ENCODE data around the gene HOMER1.
A peak's percentile ranks its signal among the peaks of the same experiment; 100 is the strongest.

Gene HOMER1

DNA sequence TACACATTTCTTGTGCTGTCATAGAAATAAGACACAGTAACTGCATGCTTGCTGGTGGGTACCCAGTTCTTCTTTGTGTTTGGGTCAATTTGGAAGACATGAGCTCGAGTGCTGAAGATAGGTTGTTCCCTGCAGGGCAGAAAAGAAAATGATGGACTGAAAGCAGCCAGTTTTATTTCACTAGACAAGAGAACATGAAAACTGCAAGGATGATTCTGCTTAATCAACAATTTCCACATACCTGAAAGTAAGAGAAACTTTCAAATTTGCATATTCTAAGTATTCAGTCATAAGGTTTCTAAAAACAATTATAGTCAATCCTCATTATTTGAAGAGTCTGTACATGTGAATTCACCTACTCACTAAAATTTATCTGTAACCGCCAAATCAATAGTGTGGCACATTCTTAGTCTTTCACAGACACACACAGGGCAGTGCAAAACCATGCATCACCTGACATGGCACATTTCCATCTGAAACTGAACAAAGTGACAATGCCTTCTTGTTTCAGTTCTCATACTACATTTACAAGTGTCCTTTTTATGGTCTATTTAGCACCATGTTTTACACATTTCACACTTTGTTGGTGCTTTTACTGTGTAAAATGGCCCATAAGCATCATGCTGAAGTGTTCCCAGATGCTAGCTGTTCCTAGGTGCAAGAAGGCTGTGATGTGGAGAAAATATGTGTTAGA is 56.9 kb downstream of the HOMER1 start:
- TF ChIP-seq, protein P1, sequence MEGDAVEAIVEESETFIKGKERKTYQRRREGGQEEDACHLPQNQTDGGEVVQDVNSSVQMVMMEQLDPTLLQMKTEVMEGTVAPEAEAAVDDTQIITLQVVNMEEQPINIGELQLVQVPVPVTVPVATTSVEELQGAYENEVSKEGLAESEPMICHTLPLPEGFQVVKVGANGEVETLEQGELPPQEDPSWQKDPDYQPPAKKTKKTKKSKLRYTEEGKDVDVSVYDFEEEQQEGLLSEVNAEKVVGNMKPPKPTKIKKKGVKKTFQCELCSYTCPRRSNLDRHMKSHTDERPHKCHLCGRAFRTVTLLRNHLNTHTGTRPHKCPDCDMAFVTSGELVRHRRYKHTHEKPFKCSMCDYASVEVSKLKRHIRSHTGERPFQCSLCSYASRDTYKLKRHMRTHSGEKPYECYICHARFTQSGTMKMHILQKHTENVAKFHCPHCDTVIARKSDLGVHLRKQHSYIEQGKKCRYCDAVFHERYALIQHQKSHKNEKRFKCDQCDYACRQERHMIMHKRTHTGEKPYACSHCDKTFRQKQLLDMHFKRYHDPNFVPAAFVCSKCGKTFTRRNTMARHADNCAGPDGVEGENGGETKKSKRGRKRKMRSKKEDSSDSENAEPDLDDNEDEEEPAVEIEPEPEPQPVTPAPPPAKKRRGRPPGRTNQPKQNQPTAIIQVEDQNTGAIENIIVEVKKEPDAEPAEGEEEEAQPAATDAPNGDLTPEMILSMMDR (IDR thresholded peaks at IDR 0.05; ENCODE audit: insufficient read depth, missing control alignments): no peak
- FAIRE-seq: peak; percentile 29

DNA sequence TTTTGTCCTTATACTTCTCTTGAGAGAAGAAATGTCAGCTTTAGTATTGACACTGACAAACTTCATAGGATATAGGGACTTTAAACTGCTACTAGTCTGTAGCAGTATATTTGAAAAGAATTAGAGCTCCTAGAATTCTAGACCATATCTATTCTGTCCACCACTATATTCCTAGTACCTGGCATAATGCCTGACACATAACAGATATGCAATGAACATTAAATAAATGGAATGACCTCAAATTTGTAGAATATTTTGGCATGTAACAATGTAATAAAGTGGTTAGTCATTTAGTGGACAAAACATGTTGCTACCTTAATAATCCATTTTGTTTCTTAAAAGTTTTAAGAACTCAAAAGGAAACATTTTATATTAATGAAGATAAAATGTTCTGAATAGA is 57.5 kb downstream of the HOMER1 start:
- no peak for FAIRE-seq
- TF ChIP-seq, protein P1 (IDR thresholded peaks at IDR 0.05; ENCODE audit: insufficient read depth, missing control alignments): no peak
- no peak for DNase-seq (ENCODE audit: insufficient read length, low spot score)

More for the DNA sequence above, 56.9 kb downstream of the HOMER1 start:
- no peak for DNase-seq (ENCODE audit: insufficient read length, low spot score)

DNA sequence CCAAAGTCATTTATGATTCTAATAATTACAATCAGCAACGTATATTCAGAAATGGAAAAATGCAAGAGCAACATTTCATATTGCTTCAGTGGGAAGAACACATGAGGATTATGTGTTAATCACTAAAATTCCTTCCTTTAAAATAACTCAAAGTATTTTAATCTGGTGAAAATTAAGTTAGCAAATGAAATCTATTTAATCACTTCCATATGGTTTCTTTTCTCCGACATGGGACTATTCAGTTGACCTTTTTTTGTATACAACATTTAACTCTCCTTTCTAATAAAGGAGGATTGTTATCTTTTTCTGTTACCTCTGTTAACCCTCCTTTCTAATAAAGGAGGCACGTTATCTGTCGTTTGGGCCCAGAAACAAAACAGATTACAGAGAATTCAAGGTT is 59.9 kb downstream of the HOMER1 start:
- TF ChIP-seq, protein P1 (IDR thresholded peaks at IDR 0.05; ENCODE audit: insufficient read depth, missing control alignments): no peak
- FAIRE-seq: no peak
- DNase-seq (ENCODE audit: insufficient read length, low spot score): no peak

DNA sequence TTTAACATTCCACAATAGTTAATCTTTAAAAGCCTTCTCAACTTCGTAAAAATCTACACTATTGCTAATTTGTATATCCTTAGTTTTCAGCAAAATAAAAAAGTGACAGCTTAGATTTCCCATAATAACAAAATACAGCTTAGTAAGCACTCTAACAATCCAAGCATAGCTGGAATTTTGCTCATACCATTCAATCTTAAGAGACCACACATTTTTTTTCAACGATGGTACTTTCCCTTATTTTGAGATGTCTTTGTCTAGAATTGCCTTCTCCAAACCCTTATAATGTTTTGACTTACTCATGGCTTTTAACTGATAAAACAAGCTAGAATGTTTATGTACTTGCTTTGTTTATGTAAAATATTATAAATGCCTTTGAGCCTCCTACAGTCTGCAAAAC is 65.6 kb downstream of the HOMER1 start:
- DNase-seq (ENCODE audit: insufficient read length, low spot score): no peak
- TF ChIP-seq, protein P1 (IDR thresholded peaks at IDR 0.05; ENCODE audit: insufficient read depth, missing control alignments): no peak
- FAIRE-seq: no peak

DNA sequence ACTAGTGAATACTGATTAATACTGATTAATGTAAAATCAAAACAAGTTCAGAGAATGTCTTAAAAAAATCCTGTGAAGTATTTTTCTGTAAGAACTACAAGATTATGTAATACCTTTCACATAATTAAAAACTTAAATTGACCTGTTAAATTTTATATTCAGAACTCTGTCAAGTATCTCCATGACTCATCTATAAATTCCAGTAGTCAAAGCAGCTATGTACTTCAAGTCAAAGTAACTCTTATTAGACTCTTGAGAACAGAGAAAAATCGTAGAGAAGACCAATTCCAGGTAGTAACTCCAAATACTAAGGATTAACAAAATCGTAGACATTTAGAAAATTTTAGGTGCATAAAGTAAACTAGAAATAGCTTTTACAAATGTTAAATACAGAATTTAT is 77.1 kb downstream of the HOMER1 start:
- FAIRE-seq: no peak

DNA sequence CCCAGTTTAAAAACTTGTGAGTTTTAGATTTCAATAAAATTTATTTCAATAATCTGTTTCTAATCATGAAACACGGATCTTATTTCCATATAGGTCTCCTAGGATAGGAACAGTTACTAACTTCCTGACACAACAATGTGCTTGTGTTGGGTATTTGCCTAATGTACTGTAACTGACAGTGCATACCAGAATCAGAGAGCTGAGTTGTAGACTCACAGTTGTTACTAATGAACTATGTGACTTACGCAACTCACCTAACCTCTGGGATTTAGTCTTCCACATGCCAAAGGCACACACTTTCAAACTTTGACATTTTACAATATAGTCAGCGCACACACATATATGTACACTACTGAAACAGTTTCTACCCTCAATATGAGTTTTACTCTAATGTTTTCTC is 77.7 kb downstream of the HOMER1 start:
- DNase-seq (ENCODE audit: insufficient read length, low spot score): no peak
- TF ChIP-seq, protein P1 (IDR thresholded peaks at IDR 0.05; ENCODE audit: insufficient read depth, missing control alignments): no peak
- no peak for FAIRE-seq

More for the DNA sequence above, 77.1 kb downstream of the HOMER1 start:
- DNase-seq (ENCODE audit: insufficient read length, low spot score): no peak
- TF ChIP-seq, protein P1 (IDR thresholded peaks at IDR 0.05; ENCODE audit: insufficient read depth, missing control alignments): no peak

DNA sequence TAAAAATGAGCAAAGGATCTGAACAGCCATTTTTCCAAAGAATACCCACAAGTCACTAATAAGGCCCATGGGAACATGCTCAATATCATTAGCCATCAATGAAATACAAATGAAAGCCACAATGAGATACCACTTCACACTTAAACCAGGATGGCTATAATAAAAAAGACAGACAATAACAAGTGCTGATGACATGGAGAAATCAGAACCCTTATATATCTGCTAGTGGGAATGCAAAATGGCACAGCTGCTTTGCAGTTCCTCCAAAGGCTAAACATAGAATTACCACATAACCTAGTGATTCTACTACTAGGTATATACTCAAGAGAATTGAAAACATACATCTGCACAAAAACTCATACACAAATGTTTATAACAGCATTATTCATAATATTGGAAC is 83.7 kb downstream of the HOMER1 start:
- FAIRE-seq: no peak
- DNase-seq (ENCODE audit: insufficient read length, low spot score): no peak
- TF ChIP-seq, protein P1 (IDR thresholded peaks at IDR 0.05; ENCODE audit: insufficient read depth, missing control alignments): no peak
